HFF-Myc (cell line): ENCODE results near the gene SPAM1.
"Not testable (repeated sequence)": the region's sequence is repeated elsewhere in the genome, so short reads cannot be mapped to it uniquely, and the experiment has no call there.

Experiments used
- DNase-seq: peaks from one replicate; pipeline ENCODE4 v3.0.0-alpha.2; 2011; ENCODE audit warnings: low read depth; ENCODE audit errors: extremely low read depth
- H3K4me3 ChIP-seq: replicated peaks from 2 replicates; pipeline ENCODE4 v1.5.1; 2011; ENCODE audit warnings: low read depth, mild to moderate bottlenecking, control low read depth, low read length
- CTCF ChIP-seq: IDR thresholded peaks from 2 replicates; pipeline ENCODE4 v1.5.1; 2012; ENCODE audit warnings: mild to moderate bottlenecking, low read depth, low read length, control low read depth; ENCODE audit errors: missing control alignments

The SPAM1 gene

GRCh38 chr7:123924941-123925340 is at the start of gene SPAM1:
Gene SPAM1 (plus strand): TSS chr7:123925241. CDS start chr7:123953571, 28,330 bp downstream.
- TF ChIP-seq CTCF: no peak
- DNase-seq: no peak
- no peak within 1 kb of the TSS for H3K4me3 ChIP-seq

- no peak overlapping the region for H3K4me3 ChIP-seq
- no peak for TF ChIP-seq CTCF
- DNase-seq: no peak
Observed at GRCh38 chr7:123876557-123877256, 48.3 kb upstream of the SPAM1 start.

DNA sequence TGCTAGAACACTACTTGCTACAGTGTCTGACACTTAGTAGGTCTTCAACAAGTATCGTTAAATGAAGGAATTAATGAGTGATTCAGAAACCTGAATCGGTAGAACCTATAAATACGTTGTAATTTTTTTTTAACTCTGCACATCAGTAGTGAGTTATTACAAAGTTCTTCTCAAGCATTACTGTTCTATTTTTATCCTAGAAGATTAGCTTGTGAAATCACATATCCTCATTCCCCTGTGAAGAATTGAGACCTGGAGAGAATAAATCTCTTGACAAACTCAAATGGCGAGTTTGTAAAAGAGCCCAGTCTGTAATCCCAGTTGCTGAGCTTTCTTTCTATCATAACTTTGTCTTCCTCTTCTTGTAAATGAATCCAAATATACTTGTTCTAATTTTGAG is 45.4 kb upstream of the SPAM1 start:
- DNase-seq: no peak
- H3K4me3 ChIP-seq: no peak overlapping the region
- no peak for TF ChIP-seq CTCF

DNA sequence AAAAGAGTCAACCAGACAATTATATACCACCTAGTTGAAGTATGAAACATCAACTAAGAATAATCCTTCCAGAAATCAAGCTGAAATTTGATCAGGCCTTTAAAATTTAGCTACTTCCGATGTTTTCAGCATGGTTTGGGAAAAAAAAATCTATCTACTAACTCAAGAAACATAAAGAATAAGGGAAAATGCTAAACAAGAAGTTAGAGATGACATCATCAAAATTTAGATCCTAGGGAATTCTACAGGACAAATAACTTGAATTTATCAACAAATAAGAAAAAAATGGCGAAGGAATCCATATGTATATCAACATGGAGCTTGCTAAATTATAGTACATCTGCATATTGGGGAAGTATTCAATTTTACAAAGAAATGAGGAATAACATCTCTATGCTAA is 43.7 kb upstream of the SPAM1 start:
- no peak for TF ChIP-seq CTCF
- no peak overlapping the region for H3K4me3 ChIP-seq
- DNase-seq: no peak

DNA sequence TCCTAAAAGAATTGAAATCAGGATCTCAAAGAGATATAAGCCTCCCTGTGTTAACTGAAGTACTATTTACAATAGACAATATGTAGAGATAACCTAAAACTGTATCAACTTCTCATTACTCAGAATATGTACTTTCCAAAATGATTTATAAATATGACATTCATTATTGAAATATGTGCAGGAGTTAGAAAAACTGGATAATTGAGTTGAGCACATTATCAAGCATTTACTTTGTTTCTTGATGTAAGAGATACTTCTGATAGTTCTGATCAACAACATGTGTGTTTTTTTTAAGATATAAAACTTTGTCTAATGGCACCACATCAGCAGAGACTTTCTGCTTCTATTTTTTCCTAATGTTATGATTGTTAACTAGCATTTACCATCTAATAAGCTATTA is 41.9 kb upstream of the SPAM1 start:
- H3K4me3 ChIP-seq: no peak overlapping the region
- no peak for TF ChIP-seq CTCF
- no peak for DNase-seq

DNA sequence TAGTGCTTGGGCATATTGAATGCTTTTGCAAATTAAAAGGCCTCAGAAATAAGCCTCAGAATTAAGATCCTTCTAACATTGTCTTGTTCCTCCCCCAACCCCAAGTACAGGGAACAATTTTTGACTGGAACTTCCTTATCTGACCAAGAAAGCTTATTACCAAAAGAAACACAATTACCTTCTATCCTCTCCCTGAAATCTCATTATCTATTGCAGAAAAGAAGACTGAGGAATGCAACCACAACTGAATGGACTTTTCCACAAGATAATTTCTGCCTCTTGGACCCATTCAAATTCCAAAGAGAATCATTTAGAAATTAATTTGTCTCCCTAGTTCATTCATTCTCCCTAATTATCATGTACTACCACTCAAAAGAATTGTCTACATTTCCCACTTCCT is 36.8 kb upstream of the SPAM1 start:
- no peak for TF ChIP-seq CTCF
- no peak overlapping the region for H3K4me3 ChIP-seq
- no peak for DNase-seq

GRCh38 chr7:123894753-123895152 is 30.3 kb upstream of the SPAM1 start:
- H3K4me3 ChIP-seq, DNase-seq: not testable (repeated sequence)
